ENCODE data around the gene CEP164.

GRCh38 chr11:117380676-117381075, 53.0 kb downstream of the CEP164 start:
- TF ChIP-seq CTCF (IDR thresholded peaks at IDR 0.05) (no peak), POLR2A (IDR thresholded peaks at IDR 0.05) (no peak)

Measured in thyroid gland (tissue), 4 donors.